H1 (cell line): ENCODE measurements around the gene HSD17B10. TPM values are rescaled to one million over a fixed set of nuclear protein-coding genes. Genes with fewer than 3 reads are reported as not detected.

ENCODE experiments used
- CBX5 ChIP-seq: fragments of 300-800, 300-1000 bp; sonication (generic); IDR thresholded peaks from 2 replicates; pipeline ENCODE4 v1.7.1; 2016; ENCODE audit warnings: antibody characterized with exemption, low read length, low read depth
- KDM5A ChIP-seq: fragments of 200-600 bp; IDR thresholded peaks from 2 replicates; pipeline ENCODE4 v1.7.1; 2012; ENCODE audit warnings: mild to moderate bottlenecking, low read length, inconsistent platforms, mixed read lengths
- POU5F1 ChIP-seq: IDR thresholded peaks from 2 replicates; pipeline ENCODE4 v1.6.1; 2011; ENCODE audit warnings: low read depth, mild to moderate bottlenecking, low read length, moderate library complexity
- RAD21 ChIP-seq, 2 experiments: IDR thresholded peaks in 1 of 2; conservative IDR thresholded peaks in 1 of 2; 2 replicates each; pipeline ENCODE4 v1.6.1; 2011; ENCODE audit warnings: low read depth in 2 of 2, low read length in 2 of 2, improper control_type of control experiment in 1 of 2, inconsistent platforms in 1 of 2, mild to moderate bottlenecking in 1 of 2, moderate library complexity in 1 of 2
- polyA plus RNA-seq, 7 experiments: library from polyadenylated mRNA; depleted of rRNA in 3 of 7; stranded (reverse) in 5 of 7; unstranded in 2 of 7; fragments of >200 nt in 5 of 7; fragments of 200-250 nt in 2 of 7; gene quantifications; 1 replicate in 5 of 7; 2 replicates in 1 of 7; 4 replicates in 1 of 7; pipeline versions ENCODE4 v1.2.1 to v1.2.3, GENCODE V29; 2011 to 2013; ENCODE audit warnings: missing spikeins in 2 of 7, mixed read lengths in 2 of 7
- total RNA-seq: library from RNA; stranded (reverse); fragmentation: NEBNext Ultra II Directional; extraction: Animal tissue kit (Norgen Biotek cat#: 25700); gene quantifications from 2 replicates; pipeline ENCODE4 v1.2.1, GENCODE V29; 2021
- TF ChIP-seq, protein P1 (sequence below): fragments of 300-600 bp; sonication (generic); IDR thresholded peaks from 2 replicates; pipeline ENCODE4 v1.7.1; 2012; ENCODE audit warnings: low read length, moderate library complexity, mild to moderate bottlenecking, inconsistent platforms; ENCODE audit not compliant: insufficient replicate concordance

HSD17B10 gene
- total and polyA plus RNA-seq, 2 of the 8 experiments (the other 6 are each of a cell fraction or from before 2014, with no cell fraction given), result 114 to 236 TPM

DNA sequence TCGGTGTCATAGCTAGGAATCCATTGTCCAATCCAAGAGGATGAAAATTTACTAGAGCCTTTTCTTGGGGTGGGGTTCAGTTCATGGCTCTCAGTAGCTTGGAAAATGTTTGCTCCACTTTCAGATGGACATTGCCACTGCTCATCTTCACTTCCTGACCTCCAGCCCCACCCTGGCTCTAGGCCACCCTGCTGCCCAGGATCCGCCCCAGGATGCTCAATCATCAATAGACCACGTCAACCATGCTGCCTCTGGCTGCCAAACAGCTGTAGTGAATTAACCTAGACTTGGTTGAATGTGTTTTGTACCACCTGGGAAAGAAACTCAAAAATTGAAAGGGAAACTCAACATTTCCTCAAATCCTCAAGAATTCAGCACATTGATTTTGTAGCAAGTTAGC is 37.2 kb upstream of the HSD17B10 start (continued):
- TF ChIP-seq, protein P1, sequence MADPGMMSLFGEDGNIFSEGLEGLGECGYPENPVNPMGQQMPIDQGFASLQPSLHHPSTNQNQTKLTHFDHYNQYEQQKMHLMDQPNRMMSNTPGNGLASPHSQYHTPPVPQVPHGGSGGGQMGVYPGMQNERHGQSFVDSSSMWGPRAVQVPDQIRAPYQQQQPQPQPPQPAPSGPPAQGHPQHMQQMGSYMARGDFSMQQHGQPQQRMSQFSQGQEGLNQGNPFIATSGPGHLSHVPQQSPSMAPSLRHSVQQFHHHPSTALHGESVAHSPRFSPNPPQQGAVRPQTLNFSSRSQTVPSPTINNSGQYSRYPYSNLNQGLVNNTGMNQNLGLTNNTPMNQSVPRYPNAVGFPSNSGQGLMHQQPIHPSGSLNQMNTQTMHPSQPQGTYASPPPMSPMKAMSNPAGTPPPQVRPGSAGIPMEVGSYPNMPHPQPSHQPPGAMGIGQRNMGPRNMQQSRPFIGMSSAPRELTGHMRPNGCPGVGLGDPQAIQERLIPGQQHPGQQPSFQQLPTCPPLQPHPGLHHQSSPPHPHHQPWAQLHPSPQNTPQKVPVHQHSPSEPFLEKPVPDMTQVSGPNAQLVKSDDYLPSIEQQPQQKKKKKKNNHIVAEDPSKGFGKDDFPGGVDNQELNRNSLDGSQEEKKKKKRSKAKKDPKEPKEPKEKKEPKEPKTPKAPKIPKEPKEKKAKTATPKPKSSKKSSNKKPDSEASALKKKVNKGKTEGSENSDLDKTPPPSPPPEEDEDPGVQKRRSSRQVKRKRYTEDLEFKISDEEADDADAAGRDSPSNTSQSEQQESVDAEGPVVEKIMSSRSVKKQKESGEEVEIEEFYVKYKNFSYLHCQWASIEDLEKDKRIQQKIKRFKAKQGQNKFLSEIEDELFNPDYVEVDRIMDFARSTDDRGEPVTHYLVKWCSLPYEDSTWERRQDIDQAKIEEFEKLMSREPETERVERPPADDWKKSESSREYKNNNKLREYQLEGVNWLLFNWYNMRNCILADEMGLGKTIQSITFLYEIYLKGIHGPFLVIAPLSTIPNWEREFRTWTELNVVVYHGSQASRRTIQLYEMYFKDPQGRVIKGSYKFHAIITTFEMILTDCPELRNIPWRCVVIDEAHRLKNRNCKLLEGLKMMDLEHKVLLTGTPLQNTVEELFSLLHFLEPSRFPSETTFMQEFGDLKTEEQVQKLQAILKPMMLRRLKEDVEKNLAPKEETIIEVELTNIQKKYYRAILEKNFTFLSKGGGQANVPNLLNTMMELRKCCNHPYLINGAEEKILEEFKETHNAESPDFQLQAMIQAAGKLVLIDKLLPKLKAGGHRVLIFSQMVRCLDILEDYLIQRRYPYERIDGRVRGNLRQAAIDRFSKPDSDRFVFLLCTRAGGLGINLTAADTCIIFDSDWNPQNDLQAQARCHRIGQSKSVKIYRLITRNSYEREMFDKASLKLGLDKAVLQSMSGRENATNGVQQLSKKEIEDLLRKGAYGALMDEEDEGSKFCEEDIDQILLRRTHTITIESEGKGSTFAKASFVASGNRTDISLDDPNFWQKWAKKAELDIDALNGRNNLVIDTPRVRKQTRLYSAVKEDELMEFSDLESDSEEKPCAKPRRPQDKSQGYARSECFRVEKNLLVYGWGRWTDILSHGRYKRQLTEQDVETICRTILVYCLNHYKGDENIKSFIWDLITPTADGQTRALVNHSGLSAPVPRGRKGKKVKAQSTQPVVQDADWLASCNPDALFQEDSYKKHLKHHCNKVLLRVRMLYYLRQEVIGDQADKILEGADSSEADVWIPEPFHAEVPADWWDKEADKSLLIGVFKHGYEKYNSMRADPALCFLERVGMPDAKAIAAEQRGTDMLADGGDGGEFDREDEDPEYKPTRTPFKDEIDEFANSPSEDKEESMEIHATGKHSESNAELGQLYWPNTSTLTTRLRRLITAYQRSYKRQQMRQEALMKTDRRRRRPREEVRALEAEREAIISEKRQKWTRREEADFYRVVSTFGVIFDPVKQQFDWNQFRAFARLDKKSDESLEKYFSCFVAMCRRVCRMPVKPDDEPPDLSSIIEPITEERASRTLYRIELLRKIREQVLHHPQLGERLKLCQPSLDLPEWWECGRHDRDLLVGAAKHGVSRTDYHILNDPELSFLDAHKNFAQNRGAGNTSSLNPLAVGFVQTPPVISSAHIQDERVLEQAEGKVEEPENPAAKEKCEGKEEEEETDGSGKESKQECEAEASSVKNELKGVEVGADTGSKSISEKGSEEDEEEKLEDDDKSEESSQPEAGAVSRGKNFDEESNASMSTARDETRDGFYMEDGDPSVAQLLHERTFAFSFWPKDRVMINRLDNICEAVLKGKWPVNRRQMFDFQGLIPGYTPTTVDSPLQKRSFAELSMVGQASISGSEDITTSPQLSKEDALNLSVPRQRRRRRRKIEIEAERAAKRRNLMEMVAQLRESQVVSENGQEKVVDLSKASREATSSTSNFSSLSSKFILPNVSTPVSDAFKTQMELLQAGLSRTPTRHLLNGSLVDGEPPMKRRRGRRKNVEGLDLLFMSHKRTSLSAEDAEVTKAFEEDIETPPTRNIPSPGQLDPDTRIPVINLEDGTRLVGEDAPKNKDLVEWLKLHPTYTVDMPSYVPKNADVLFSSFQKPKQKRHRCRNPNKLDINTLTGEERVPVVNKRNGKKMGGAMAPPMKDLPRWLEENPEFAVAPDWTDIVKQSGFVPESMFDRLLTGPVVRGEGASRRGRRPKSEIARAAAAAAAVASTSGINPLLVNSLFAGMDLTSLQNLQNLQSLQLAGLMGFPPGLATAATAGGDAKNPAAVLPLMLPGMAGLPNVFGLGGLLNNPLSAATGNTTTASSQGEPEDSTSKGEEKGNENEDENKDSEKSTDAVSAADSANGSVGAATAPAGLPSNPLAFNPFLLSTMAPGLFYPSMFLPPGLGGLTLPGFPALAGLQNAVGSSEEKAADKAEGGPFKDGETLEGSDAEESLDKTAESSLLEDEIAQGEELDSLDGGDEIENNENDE, result no peak
- no peak for TF ChIP-seq POU5F1
- TF ChIP-seq KDM5A, result no peak
- TF ChIP-seq RAD21 (IDR thresholded peaks at IDR 0.05 in 1 of 2, conservative IDR thresholded peaks at IDR 0.05 in 1 of 2; ENCODE audit: low read depth in 2 of 2, low read length in 2 of 2), result no peak
- TF ChIP-seq CBX5, result no peak
- TF ChIP-seq, all 59 proteins: peak for 0
